Measurements from ENCODE around the gene ARID1B.

Gene ARID1B

DNA sequence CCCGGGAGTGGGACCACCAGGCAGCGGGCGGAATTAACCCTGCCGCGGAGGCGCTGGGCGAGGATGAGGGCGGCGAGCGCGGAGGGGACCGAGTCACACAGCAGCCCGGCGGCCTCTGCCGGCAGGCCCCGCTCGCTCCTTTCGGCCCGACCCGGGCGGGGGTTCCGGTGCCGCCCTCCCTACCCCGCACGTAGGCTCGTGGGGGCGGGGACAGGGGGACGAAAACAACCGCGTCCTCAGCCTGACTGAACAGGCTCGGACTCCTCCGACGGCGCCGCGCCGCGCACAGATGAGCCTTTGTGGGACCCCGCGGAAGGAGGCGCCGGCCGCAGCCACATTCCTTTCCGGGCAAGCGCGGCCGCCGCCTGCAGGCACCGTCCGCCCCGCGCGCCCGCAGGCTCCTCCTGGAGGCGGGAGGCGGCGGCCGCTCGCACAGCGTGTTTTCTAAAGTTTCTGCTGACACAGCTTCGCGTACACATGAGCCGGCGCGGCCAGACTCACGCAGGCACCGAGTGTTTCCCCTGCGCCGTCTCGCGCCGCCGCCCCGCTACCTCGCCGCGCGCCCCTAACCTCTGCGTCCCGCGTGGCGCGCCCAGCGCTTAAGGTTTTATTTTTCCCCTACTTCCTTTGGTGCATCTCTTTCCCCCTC is 244.3 kb downstream of the ARID1B start (continued):
- TF ChIP-seq, protein P1, sequence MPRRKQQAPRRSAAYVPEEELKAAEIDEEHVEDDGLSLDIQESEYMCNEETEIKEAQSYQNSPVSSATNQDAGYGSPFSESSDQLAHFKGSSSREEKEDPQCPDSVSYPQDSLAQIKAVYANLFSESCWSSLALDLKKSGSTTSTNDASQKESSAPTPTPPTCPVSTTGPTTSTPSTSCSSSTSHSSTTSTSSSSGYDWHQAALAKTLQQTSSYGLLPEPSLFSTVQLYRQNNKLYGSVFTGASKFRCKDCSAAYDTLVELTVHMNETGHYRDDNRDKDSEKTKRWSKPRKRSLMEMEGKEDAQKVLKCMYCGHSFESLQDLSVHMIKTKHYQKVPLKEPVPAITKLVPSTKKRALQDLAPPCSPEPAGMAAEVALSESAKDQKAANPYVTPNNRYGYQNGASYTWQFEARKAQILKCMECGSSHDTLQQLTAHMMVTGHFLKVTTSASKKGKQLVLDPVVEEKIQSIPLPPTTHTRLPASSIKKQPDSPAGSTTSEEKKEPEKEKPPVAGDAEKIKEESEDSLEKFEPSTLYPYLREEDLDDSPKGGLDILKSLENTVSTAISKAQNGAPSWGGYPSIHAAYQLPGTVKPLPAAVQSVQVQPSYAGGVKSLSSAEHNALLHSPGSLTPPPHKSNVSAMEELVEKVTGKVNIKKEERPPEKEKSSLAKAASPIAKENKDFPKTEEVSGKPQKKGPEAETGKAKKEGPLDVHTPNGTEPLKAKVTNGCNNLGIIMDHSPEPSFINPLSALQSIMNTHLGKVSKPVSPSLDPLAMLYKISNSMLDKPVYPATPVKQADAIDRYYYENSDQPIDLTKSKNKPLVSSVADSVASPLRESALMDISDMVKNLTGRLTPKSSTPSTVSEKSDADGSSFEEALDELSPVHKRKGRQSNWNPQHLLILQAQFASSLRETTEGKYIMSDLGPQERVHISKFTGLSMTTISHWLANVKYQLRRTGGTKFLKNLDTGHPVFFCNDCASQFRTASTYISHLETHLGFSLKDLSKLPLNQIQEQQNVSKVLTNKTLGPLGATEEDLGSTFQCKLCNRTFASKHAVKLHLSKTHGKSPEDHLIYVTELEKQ (tag by site-specific recombination; IDR thresholded peaks at IDR 0.05; ENCODE audit: borderline replicate concordance), result 0 out of 2 replicates have a peak, but pooled peaks have one; percentile 16
- TF ChIP-seq ZNF596 (tag by site-specific recombination; IDR thresholded peaks at IDR 0.05), result peak; percentile 64
- peak; percentile 72; the same call in 1 of the 2 replicates for TF ChIP-seq HOXD13 (CRISPR knock-in tag; IDR thresholded peaks at IDR 0.05; ENCODE audit: borderline replicate concordance)
- TF ChIP-seq ZBTB7A (tag by site-specific recombination; IDR thresholded peaks at IDR 0.05; ENCODE audit: low read depth), result peak; percentile 58; the same call in 1 of the 2 replicates
- TF ChIP-seq OVOL3 (tag by site-specific recombination; IDR thresholded peaks at IDR 0.05), result 0 out of 2 replicates have a peak, but pooled peaks have one; percentile 18
- TF ChIP-seq ZNF202 (tag by site-specific recombination; IDR thresholded peaks at IDR 0.05; ENCODE audit: borderline replicate concordance), result no peak
- TF ChIP-seq EGR2 (tag by site-specific recombination; IDR thresholded peaks at IDR 0.05; ENCODE audit: low read depth), result peak; percentile 73
- TF ChIP-seq GLIS1 (tag by site-specific recombination; IDR thresholded peaks at IDR 0.05), result peak; percentile 45; the same call in 1 of the 2 replicates
- TF ChIP-seq, protein P2, sequence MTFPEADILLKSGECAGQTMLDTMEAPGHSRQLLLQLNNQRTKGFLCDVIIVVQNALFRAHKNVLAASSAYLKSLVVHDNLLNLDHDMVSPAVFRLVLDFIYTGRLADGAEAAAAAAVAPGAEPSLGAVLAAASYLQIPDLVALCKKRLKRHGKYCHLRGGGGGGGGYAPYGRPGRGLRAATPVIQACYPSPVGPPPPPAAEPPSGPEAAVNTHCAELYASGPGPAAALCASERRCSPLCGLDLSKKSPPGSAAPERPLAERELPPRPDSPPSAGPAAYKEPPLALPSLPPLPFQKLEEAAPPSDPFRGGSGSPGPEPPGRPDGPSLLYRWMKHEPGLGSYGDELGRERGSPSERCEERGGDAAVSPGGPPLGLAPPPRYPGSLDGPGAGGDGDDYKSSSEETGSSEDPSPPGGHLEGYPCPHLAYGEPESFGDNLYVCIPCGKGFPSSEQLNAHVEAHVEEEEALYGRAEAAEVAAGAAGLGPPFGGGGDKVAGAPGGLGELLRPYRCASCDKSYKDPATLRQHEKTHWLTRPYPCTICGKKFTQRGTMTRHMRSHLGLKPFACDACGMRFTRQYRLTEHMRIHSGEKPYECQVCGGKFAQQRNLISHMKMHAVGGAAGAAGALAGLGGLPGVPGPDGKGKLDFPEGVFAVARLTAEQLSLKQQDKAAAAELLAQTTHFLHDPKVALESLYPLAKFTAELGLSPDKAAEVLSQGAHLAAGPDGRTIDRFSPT (tag by site-specific recombination; IDR thresholded peaks at IDR 0.05), result peak; percentile 91
- TF ChIP-seq ZNF133 (tag by site-specific recombination; IDR thresholded peaks at IDR 0.05), result no peak
- TF ChIP-seq ZNF513 (tag by site-specific recombination; IDR thresholded peaks at IDR 0.05), result peak; percentile 10; the same call in 1 of the 2 replicates
- TF ChIP-seq, protein P3, sequence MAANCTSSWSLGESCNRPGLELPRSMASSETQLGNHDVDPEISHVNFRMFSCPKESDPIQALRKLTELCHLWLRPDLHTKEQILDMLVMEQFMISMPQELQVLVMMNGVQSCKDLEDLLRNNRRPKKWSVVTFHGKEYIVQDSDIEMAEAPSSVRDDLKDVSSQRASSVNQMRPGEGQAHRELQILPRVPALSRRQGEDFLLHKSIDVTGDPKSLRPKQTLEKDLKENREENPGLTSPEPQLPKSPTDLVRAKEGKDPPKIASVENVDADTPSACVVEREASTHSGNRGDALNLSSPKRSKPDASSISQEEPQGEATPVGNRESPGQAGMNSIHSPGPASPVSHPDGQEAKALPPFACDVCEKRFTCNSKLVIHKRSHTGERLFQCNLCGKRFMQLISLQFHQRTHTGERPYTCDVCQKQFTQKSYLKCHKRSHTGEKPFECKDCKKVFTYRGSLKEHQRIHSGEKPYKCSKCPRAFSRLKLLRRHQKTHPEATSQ (tag by site-specific recombination; IDR thresholded peaks at IDR 0.05), result peak; percentile 52; the same call in 1 of the 2 replicates
- TF ChIP-seq ZNF138 (tag by site-specific recombination; IDR thresholded peaks at IDR 0.05; ENCODE audit: borderline replicate concordance), result no peak
- peak; percentile 73 for TF ChIP-seq SP3 (tag by site-specific recombination; IDR thresholded peaks at IDR 0.05)
- TF ChIP-seq ZSCAN30 (tag by site-specific recombination; IDR thresholded peaks at IDR 0.05), result peak; percentile 86
- TF ChIP-seq IKZF3 (tag by site-specific recombination; IDR thresholded peaks at IDR 0.05), result no peak
- 0 out of 2 replicates have a peak, but pooled peaks have one; percentile 50 for TF ChIP-seq ZNF610 (tag by site-specific recombination; IDR thresholded peaks at IDR 0.05; ENCODE audit: borderline replicate concordance)
- peak; percentile 6; the same call in 1 of the 2 replicates for TF ChIP-seq ZNF654 (tag by site-specific recombination; IDR thresholded peaks at IDR 0.05; ENCODE audit: low read depth)
- peak; percentile 36; the same call in 1 of the 2 replicates for TF ChIP-seq ZNF239 (tag by site-specific recombination; IDR thresholded peaks at IDR 0.05)
- TF ChIP-seq ZNF830 (tag by site-specific recombination; IDR thresholded peaks at IDR 0.05; ENCODE audit: low read depth), result no peak
- peak; percentile 54; the same call in 1 of the 2 replicates for TF ChIP-seq KLF7 (tag by site-specific recombination; IDR thresholded peaks at IDR 0.05; ENCODE audit: borderline replicate concordance)
- no peak for TF ChIP-seq ZNF776 (tag by site-specific recombination; IDR thresholded peaks at IDR 0.05; ENCODE audit: borderline replicate concordance)
- TF ChIP-seq ZNF629 (tag by site-specific recombination; IDR thresholded peaks at IDR 0.05), result peak; percentile 67
- no peak; the same call in 1 of the 2 replicates for TF ChIP-seq GLI4 (tag by site-specific recombination; IDR thresholded peaks at IDR 0.05)
- no peak for TF ChIP-seq ZNF549 (tag by site-specific recombination; IDR thresholded peaks at IDR 0.05)
- TF ChIP-seq, protein P4, sequence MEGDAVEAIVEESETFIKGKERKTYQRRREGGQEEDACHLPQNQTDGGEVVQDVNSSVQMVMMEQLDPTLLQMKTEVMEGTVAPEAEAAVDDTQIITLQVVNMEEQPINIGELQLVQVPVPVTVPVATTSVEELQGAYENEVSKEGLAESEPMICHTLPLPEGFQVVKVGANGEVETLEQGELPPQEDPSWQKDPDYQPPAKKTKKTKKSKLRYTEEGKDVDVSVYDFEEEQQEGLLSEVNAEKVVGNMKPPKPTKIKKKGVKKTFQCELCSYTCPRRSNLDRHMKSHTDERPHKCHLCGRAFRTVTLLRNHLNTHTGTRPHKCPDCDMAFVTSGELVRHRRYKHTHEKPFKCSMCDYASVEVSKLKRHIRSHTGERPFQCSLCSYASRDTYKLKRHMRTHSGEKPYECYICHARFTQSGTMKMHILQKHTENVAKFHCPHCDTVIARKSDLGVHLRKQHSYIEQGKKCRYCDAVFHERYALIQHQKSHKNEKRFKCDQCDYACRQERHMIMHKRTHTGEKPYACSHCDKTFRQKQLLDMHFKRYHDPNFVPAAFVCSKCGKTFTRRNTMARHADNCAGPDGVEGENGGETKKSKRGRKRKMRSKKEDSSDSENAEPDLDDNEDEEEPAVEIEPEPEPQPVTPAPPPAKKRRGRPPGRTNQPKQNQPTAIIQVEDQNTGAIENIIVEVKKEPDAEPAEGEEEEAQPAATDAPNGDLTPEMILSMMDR (tag by site-specific recombination; IDR thresholded peaks at IDR 0.05), result peak; percentile 75; the same call in 1 of the 2 replicates

All from HEK293 (cell line).